HG03159 (cell line): ENCODE measurements around the gene GRIK3.
"Not testable (repeated sequence)": the region's sequence is repeated elsewhere in the genome, so short reads cannot be mapped to it uniquely, and the experiment has no call there.

ENCODE experiments used
- ATAC-seq: cut with Tn5 transposase; IDR thresholded peaks from one replicate; pipeline ENCODE4 v1.9.1; 2021; ENCODE audit warnings: mild to moderate bottlenecking, moderate library complexity; ENCODE audit not compliant: unreplicated experiment

The GRIK3 gene

GRCh38 chr1:36948147-36948546 lies 86.2 kb downstream of the GRIK3 start:
- no peak for ATAC-seq

GRCh38 chr1:36947384-36947783 lies 86.9 kb downstream of the GRIK3 start:
- no peak for ATAC-seq

- ATAC-seq, result no peak
Measured at GRCh38 chr1:36944883-36945282, 89.4 kb downstream of the GRIK3 start.

DNA sequence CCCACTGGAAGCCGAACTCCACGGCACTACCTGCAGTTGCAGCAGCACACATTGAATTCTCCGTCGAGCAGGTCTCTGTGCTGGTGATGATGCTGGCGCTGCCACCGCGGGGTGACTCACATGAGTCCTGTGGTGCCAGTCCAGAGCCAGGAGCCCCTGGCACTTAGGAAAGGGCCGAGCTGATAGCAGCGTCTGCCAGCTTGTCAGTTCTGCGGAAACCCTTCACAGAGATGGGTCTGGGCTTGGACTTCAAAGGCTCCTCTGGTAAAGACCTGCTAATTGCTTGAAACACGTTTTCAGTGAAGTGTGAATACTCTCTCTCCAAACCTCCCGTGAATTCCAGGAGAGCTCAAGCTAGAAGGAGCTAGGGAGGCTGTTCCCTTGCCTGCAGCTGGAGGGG lies 92.2 kb downstream of the GRIK3 start:
- no peak for ATAC-seq

GRCh38 chr1:36941316-36941978 lies 92.9 kb downstream of the GRIK3 start:
- no peak for ATAC-seq

- ATAC-seq, result no peak
Measured at GRCh38 chr1:36938819-36939218, 95.5 kb downstream of the GRIK3 start.

DNA sequence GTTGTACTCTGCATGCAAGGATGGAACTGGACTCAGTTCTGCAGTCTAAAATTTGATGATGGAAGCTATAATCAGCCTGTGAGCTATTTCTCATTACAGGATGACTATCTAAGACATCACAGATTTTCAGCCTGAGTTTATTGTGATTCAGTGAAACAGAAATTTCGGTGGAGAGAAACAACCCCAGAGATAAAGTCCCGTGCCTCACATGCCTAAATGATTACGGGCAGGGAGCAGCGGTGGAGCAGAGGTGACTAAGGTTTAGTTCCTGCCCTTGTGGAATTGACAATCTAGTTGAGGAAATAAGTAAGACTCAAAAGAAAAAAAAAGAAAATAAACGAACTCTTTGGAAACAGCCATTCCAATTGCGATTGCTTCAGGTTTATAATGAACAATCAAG lies 96.9 kb downstream of the GRIK3 start:
- no peak for ATAC-seq

GRCh38 chr1:36934061-36934460 lies 100.3 kb downstream of the GRIK3 start:
- no peak for ATAC-seq

GRCh38 chr1:36927826-36928225 lies 106.5 kb downstream of the GRIK3 start:
- ATAC-seq, result no peak

GRCh38 chr1:36925251-36925650 lies 109.1 kb downstream of the GRIK3 start:
- no peak for ATAC-seq

DNA sequence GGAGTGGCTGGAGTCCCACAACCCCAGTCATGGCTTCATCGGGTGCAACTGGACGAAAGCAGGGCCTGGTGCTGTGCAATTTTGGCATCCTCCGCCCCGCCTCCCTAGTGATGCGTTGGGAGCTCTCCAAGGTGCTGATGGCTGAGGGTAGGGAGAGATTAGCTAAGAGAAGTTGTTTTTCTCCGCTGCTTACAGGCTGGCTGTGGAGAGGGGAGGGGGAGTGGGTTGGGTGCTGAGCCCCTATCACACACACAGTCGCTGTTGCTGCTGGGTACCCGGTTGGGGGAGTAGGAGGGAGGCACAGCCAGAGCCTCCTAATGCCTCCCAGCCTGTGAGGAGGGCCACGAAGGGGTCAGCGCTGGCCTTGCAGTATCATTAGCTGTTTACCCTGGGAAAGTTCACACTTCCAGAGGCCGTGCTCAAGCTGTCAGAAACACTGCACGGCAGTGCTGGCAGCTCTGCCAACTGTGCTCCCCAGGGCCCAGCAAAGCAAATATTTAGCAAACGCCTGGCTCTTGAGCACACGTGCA lies 110.0 kb downstream of the GRIK3 start:
- no peak for ATAC-seq

DNA sequence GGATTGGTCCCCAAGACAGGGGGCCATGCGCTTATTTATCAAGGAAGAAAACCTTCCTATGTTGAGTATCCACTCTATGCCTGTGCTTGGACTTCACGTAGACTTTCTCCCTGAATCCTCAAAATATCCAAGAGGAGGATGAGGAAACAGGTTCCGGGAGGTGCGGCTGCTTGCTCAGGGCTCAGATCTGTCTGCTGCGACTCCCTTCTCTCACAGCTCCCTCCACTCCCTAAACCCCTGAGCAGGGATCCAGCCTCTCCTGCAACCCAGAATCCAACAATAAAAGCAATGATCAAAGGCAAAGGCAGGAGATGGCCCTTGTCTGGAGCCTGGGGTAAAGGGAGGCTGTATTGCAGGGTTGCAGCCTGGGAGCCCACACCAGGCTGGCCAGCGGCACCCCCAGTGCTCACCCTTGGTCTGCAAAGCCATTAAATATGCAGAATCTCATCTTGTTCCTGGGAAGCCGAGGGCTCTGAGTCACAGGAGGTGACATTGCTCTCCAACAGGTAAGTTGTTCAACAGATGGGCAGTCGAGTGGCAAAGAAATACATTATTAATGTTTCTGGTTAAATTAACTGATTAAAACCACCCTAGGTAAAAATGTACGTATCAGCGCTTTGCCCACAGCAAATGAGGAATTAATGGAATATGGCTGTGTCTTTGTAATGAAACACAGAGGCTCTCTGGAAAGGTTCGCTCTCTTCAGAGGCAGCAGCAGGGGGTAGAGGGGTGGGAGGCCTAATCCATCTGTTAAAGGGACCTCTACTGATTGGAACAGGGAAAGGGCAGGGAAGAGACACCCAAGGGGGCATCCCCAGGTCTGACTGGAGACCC lies 111.5 kb downstream of the GRIK3 start:
- no peak for ATAC-seq

GRCh38 chr1:36922071-36922470 lies 112.2 kb downstream of the GRIK3 start:
- ATAC-seq, result no peak

GRCh38 chr1:36920801-36921405 lies 113.4 kb downstream of the GRIK3 start:
- no peak for ATAC-seq

DNA sequence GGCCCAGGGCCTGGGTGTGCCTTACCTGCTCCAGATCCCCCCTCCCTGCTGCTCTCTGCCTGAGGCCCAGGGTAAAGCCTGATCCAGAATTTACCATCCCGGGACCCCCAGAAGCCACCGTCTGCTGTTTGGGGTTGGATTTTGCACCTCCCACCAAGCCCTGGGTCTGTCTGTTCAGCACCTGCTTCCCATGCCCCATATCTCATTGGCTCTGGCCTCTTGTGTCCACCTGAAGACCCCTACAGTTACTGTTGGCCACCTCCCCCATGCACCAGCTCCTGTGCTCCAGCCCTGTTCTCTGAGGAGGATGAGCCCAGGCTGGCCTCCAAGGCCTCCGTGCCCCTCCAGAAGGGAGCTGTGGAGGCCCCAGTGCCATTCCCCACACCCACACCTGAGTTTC lies 113.9 kb downstream of the GRIK3 start:
- ATAC-seq, result no peak

- no peak for ATAC-seq
Measured at GRCh38 chr1:36919491-36920145, 114.7 kb downstream of the GRIK3 start.

DNA sequence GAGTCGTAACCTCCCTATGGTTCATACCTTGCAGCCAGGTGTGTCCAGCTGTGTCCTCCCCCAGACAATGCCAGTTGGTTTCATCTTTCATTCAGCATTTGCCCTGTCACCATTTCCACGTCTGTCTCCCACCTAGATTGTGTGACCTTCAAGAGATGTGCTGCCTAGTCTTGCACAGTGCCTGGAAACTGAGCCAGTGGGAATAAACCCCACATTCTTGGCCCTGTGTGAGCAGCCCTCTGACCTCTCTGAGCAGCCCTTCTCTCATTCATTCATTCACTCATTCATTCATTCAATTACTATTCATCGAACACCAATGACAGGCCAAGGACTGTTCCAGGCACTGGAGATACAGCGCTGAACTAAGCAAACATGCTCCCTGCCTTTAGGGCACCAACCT lies 115.7 kb downstream of the GRIK3 start:
- ATAC-seq, result no peak

- ATAC-seq, result not testable (repeated sequence)
Measured at GRCh38 chr1:36916542-36916941, 117.8 kb downstream of the GRIK3 start.

- no peak for ATAC-seq
Measured at GRCh38 chr1:36913484-36914060, 120.7 kb downstream of the GRIK3 start.

DNA sequence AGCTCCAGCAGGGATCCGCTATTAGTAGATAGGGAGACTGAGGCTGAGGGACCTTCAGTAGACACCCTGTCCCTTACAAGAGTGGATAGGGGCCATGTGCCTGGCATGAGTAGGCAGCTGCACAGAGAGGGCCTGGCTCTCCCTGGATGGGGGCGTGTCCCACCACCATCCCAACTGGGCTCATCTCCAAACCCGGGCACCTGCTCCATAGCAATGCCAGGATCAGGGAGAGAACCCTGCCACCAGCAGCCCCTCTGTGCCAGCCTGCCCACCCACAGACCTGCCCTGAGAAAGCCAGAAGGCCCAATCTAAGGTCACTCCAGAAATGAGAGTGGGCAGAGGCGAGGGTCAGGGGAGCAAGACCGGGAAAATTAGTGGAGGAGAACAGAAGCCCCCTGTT lies 121.3 kb downstream of the GRIK3 start:
- no peak for ATAC-seq

DNA sequence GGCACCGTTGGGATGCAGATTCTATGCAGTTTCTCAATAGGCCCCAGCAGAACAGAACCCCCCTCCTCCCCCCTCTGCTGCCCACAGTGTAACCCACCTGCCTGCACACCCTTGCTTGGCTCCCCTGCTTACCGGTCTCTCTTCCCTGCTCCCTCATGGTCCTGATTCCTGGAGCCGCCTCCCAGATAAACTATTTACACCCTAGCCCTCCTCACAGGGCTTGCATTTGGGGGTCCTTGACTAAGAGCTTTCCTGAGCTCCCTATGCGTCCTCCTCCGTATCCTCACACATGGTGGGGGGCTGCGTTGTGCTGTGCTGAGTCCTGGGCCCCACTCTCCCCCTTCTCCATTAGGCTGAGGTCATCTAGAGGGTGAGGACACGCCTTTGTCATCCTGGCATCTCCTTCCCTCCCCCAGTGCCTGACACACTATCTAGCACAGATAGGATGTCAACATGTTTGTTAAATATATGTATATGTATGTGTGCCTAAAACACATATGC lies 121.9 kb downstream of the GRIK3 start:
- no peak for ATAC-seq
